ENCODE measurements around the gene TMEM132D. TPM values are rescaled to one million over a fixed set of nuclear protein-coding genes. Genes with fewer than 3 reads are reported as not detected.

Gene TMEM132D
- total and polyA plus RNA-seq, 7 donors: 0.01 TPM; not detected in 6

- DNase-seq (no peak), ATAC-seq (no peak)
- intact Hi-C loops (cut with DNase I): no loop called here
- TF ChIP-seq, protein P1, sequence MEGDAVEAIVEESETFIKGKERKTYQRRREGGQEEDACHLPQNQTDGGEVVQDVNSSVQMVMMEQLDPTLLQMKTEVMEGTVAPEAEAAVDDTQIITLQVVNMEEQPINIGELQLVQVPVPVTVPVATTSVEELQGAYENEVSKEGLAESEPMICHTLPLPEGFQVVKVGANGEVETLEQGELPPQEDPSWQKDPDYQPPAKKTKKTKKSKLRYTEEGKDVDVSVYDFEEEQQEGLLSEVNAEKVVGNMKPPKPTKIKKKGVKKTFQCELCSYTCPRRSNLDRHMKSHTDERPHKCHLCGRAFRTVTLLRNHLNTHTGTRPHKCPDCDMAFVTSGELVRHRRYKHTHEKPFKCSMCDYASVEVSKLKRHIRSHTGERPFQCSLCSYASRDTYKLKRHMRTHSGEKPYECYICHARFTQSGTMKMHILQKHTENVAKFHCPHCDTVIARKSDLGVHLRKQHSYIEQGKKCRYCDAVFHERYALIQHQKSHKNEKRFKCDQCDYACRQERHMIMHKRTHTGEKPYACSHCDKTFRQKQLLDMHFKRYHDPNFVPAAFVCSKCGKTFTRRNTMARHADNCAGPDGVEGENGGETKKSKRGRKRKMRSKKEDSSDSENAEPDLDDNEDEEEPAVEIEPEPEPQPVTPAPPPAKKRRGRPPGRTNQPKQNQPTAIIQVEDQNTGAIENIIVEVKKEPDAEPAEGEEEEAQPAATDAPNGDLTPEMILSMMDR (IDR thresholded peaks at IDR 0.05): no peak
- no peaks in the 10 kb centered on the region for H3K9me3 ChIP-seq
- 63 to 69% (median 63%) methylated on average over 19 of the region's 19 CpGs for WGBS, 3 donors
- no peaks in the 10 kb centered on the region for H3K4me1 ChIP-seq
- H3K27me3 ChIP-seq (ENCODE audit: insufficient read depth in 3 of 3, low read length in 2 of 3): no peaks in the 10 kb centered on the region
- H3K27ac ChIP-seq: no peak overlapping the region
- no peak overlapping the region for H3K4me3 ChIP-seq
- H3K36me3 ChIP-seq (ENCODE audit: insufficient read depth in 1 of 2, low read depth in 1 of 2): no peaks in the 10 kb centered on the region
Observed at GRCh38 chr12:129184127-129184928, 719.5 kb downstream of the TMEM132D start.

DNA sequence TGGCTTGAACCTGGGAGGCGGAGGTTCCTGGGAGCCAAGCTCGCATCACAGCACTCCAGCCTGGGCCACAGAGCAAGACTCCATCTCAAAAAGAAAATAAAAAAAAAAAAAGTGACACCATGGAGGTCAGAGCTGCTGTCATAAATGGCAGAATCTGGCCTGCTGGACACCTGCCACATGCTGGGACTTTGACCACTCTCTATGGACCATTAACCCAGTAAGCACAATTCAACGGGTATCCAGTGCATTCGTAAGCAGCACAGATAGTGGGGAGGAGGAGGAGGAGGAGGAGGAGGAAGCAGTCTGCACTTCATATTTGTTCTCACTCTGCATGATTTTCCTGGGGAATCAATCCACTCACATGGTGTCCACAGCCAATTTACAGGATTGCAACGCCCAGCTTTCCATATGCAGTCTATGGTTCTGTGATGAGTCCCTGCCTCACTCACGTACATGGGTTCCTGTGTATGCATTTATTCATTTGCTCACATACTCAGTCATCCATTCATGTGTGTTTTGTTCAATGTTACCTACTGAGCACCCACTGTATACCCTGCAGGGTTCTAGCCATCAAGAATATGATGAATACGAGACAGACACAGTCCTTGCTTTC is 723.8 kb downstream of the TMEM132D start:
- 82 to 88% (median 83%) methylated on average over 7 of the region's 7 CpGs for WGBS, 3 donors
- Histone ChIP-seq H3K27me3 (ENCODE audit: insufficient read depth in 3 of 3, low read length in 2 of 3) (no peaks in the 10 kb centered on the region), H3K27ac (no peak overlapping the region), H3K9me3 (no peaks in the 10 kb centered on the region), H3K4me3 (no peak overlapping the region), H3K36me3 (ENCODE audit: insufficient read depth in 1 of 2, low read depth in 1 of 2) (no peaks in the 10 kb centered on the region), H3K4me1 (no peaks in the 10 kb centered on the region)
- DNase-seq: no peak
- intact Hi-C loops (cut with DNase I): no loop called here
- TF ChIP-seq, protein P1 (IDR thresholded peaks at IDR 0.05): no peak
- ATAC-seq: no peak

- no peaks in the 10 kb centered on the region for H3K9me3 ChIP-seq
- intact Hi-C loops (cut with DNase I): no loop called here
- WGBS, 3 donors: 41 to 53% (median 43%) methylated on average over 3 of the region's 3 CpGs
- TF ChIP-seq, protein P1 (IDR thresholded peaks at IDR 0.05): no peak
- no peaks in the 10 kb centered on the region for H3K36me3 ChIP-seq (ENCODE audit: insufficient read depth in 1 of 2, low read depth in 1 of 2)
- H3K27ac ChIP-seq: no peak overlapping the region
- no peaks in the 10 kb centered on the region for H3K4me1 ChIP-seq
- DNase-seq: no peak
- no peaks in the 10 kb centered on the region for H3K27me3 ChIP-seq (ENCODE audit: insufficient read depth in 3 of 3, low read length in 2 of 3)
- H3K4me3 ChIP-seq: no peak overlapping the region
- ATAC-seq: no peak
Observed at GRCh38 chr12:129169928-129170327, 733.9 kb downstream of the TMEM132D start.

DNA sequence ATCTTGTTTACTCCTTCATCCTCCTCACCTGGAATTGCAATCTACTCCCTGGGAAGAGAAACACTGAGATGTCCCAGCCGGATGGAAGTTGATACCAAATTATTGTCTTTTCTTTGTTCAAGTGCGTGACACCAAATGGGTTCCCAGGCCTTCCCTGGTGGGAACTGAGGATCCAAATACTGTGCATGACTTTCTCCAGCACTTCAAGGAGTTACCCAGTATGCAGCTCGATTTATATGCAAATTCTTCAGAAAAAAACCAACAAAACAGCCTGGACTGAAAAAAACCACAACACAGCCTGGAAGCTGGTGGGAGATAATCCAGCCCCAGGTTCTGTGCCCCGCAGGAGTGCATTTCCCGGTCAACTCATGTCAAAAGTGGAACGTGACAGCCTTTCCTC is 740.0 kb downstream of the TMEM132D start:
- WGBS, 3 donors: 68 to 74% (median 73%) methylated on average over 6 of the region's 6 CpGs
- no peak for DNase-seq

More for the DNA sequence above, 740.0 kb downstream of the TMEM132D start:
- Histone ChIP-seq H3K9me3 (peaks cover 4% of the 10 kb centered on the region), H3K4me1 (no peaks in the 10 kb centered on the region), H3K27me3 (ENCODE audit: insufficient read depth in 3 of 3, low read length in 2 of 3) (no peaks in the 10 kb centered on the region), H3K36me3 (ENCODE audit: insufficient read depth in 1 of 2, low read depth in 1 of 2) (no peaks in the 10 kb centered on the region), H3K27ac (no peak overlapping the region), H3K4me3 (no peak overlapping the region)
- ATAC-seq: no peak
- intact Hi-C loops (cut with DNase I): no loop called here
- TF ChIP-seq, protein P1 (IDR thresholded peaks at IDR 0.05): no peak

Measured in psoas muscle (tissue), 8 donors.